ENCODE results near the gene C2CD2.

Gene C2CD2

GRCh38 chr21:41932576-41933312 lies 21.1 kb downstream of the C2CD2 start:
- H3K4me2 ChIP-seq (ENCODE audit: low read depth, low read length, poor library complexity, severe bottlenecking): no peak overlapping the region
- H3K36me3 ChIP-seq (ENCODE audit: insufficient read depth, low read length): no peaks in the 10 kb centered on the region
- no peaks in the 10 kb centered on the region for H3F3A ChIP-seq (ENCODE audit: low read depth)
- H4K20me1 ChIP-seq (ENCODE audit: insufficient read depth, low read length, poor library complexity, severe bottlenecking): no peaks in the 10 kb centered on the region
- no peaks in the 10 kb centered on the region for H3K27me3 ChIP-seq (ENCODE audit: insufficient read depth, low read length, poor library complexity, severe bottlenecking)
- H3K9me2 ChIP-seq (replicated peaks; ENCODE audit: low read depth, low read length): no peaks in the 10 kb centered on the region
- peak overlapping the region; percentile 16 for H3K9ac ChIP-seq (ENCODE audit: low read depth, low read length, poor library complexity, severe bottlenecking)
- H3K79me2 ChIP-seq (ENCODE audit: insufficient read depth, low read length): no peaks in the 10 kb centered on the region
- H3K9me3 ChIP-seq (ENCODE audit: insufficient read depth, low read depth, low read length): no peaks in the 10 kb centered on the region
- peaks cover 34% of the 10 kb centered on the region for H3K4me1 ChIP-seq (ENCODE audit: insufficient read depth, low read length, poor library complexity, severe bottlenecking)
- peak overlapping the region; percentile 56; the same call in 1 of the 2 replicates for H2AFZ ChIP-seq (ENCODE audit: low read length)
- TF ChIP-seq EZH2phosphoT487 (IDR thresholded peaks at IDR 0.05; ENCODE audit: borderline replicate concordance) (no peak), CTCF (conservative IDR thresholded peaks at IDR 0.05; ENCODE audit: low read length) (no peak; the same call in 1 of the 2 replicates)
- no peak overlapping the region for H3K4me3 ChIP-seq (ENCODE audit: low read length, poor library complexity, severe bottlenecking)

GRCh38 chr21:41932191-41932575 lies 21.6 kb downstream of the C2CD2 start:
- Histone ChIP-seq H3K9me3 (ENCODE audit: insufficient read depth, low read depth, low read length) (no peaks in the 10 kb centered on the region), H4K20me1 (ENCODE audit: insufficient read depth, low read length, poor library complexity, severe bottlenecking) (no peaks in the 10 kb centered on the region), H3K4me1 (ENCODE audit: insufficient read depth, low read length, poor library complexity, severe bottlenecking) (peaks cover 38% of the 10 kb centered on the region), H3K4me2 (ENCODE audit: low read depth, low read length, poor library complexity, severe bottlenecking) (no peak overlapping the region), H3F3A (ENCODE audit: low read depth) (no peaks in the 10 kb centered on the region), H2AFZ (ENCODE audit: low read length) (no peak overlapping the region), H3K4me3 (ENCODE audit: low read length, poor library complexity, severe bottlenecking) (no peak overlapping the region), H3K9ac (ENCODE audit: low read depth, low read length, poor library complexity, severe bottlenecking) (no peak overlapping the region), H3K27me3 (ENCODE audit: insufficient read depth, low read length, poor library complexity, severe bottlenecking) (no peaks in the 10 kb centered on the region), H3K9me2 (replicated peaks; ENCODE audit: low read depth, low read length) (no peaks in the 10 kb centered on the region), H3K36me3 (ENCODE audit: insufficient read depth, low read length) (no peaks in the 10 kb centered on the region), H3K79me2 (ENCODE audit: insufficient read depth, low read length) (no peaks in the 10 kb centered on the region)
- TF ChIP-seq CTCF (conservative IDR thresholded peaks at IDR 0.05; ENCODE audit: low read length) (peak; percentile 36), EZH2phosphoT487 (IDR thresholded peaks at IDR 0.05; ENCODE audit: borderline replicate concordance) (no peak)

GRCh38 chr21:41931041-41931451 lies 22.8 kb downstream of the C2CD2 start:
- no peaks in the 10 kb centered on the region for H3K9me2 ChIP-seq (replicated peaks; ENCODE audit: low read depth, low read length)
- no peak overlapping the region for H2AFZ ChIP-seq (ENCODE audit: low read length)
- H3F3A ChIP-seq (ENCODE audit: low read depth): no peaks in the 10 kb centered on the region
- no peaks in the 10 kb centered on the region for H3K36me3 ChIP-seq (ENCODE audit: insufficient read depth, low read length)
- H3K4me2 ChIP-seq (ENCODE audit: low read depth, low read length, poor library complexity, severe bottlenecking): no peak overlapping the region
- H3K9ac ChIP-seq (ENCODE audit: low read depth, low read length, poor library complexity, severe bottlenecking): peak overlapping the region; percentile 18
- TF ChIP-seq EZH2phosphoT487 (IDR thresholded peaks at IDR 0.05; ENCODE audit: borderline replicate concordance): no peak
- TF ChIP-seq CTCF (conservative IDR thresholded peaks at IDR 0.05; ENCODE audit: low read length): no peak
- H4K20me1 ChIP-seq (ENCODE audit: insufficient read depth, low read length, poor library complexity, severe bottlenecking): no peaks in the 10 kb centered on the region
- H3K27me3 ChIP-seq (ENCODE audit: insufficient read depth, low read length, poor library complexity, severe bottlenecking): no peaks in the 10 kb centered on the region
- no peak overlapping the region for H3K4me3 ChIP-seq (ENCODE audit: low read length, poor library complexity, severe bottlenecking)
- peaks cover 48% of the 10 kb centered on the region for H3K4me1 ChIP-seq (ENCODE audit: insufficient read depth, low read length, poor library complexity, severe bottlenecking)
- no peaks in the 10 kb centered on the region for H3K9me3 ChIP-seq (ENCODE audit: insufficient read depth, low read depth, low read length)
- peaks cover 3% of the 10 kb centered on the region for H3K79me2 ChIP-seq (ENCODE audit: insufficient read depth, low read length)
